ENCODE measurements around the gene ACOX3.

DNA sequence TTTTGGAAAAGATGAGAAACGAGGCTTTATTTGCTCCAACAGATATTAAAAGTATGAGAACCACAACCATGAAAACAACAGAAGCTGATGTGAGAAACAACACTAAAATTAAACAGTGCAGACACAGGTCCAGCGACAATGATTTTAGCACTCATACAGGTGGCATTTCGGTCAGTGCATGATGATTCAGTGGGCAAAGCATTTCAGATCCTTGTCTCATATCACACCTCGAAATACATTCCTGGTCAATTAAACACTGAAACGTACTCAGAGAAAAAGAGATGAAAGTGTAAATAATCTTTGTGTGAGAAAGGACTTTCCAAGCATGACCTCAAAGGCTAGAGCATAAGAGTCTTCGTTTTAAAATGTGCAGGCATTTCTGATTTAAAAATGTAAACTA lies 85.2 kb downstream of the ACOX3 start:
- TF ChIP-seq, protein P1, sequence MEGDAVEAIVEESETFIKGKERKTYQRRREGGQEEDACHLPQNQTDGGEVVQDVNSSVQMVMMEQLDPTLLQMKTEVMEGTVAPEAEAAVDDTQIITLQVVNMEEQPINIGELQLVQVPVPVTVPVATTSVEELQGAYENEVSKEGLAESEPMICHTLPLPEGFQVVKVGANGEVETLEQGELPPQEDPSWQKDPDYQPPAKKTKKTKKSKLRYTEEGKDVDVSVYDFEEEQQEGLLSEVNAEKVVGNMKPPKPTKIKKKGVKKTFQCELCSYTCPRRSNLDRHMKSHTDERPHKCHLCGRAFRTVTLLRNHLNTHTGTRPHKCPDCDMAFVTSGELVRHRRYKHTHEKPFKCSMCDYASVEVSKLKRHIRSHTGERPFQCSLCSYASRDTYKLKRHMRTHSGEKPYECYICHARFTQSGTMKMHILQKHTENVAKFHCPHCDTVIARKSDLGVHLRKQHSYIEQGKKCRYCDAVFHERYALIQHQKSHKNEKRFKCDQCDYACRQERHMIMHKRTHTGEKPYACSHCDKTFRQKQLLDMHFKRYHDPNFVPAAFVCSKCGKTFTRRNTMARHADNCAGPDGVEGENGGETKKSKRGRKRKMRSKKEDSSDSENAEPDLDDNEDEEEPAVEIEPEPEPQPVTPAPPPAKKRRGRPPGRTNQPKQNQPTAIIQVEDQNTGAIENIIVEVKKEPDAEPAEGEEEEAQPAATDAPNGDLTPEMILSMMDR (IDR thresholded peaks at IDR 0.05) = no peak
- TF ChIP-seq POLR2A (IDR thresholded peaks at IDR 0.05) = no peak
